ENCODE measurements around the gene XIAP.
"Not testable (repeated sequence)": the region's sequence is repeated elsewhere in the genome, so short reads cannot be mapped to it uniquely, and the experiment has no call there.

XIAP gene

DNA sequence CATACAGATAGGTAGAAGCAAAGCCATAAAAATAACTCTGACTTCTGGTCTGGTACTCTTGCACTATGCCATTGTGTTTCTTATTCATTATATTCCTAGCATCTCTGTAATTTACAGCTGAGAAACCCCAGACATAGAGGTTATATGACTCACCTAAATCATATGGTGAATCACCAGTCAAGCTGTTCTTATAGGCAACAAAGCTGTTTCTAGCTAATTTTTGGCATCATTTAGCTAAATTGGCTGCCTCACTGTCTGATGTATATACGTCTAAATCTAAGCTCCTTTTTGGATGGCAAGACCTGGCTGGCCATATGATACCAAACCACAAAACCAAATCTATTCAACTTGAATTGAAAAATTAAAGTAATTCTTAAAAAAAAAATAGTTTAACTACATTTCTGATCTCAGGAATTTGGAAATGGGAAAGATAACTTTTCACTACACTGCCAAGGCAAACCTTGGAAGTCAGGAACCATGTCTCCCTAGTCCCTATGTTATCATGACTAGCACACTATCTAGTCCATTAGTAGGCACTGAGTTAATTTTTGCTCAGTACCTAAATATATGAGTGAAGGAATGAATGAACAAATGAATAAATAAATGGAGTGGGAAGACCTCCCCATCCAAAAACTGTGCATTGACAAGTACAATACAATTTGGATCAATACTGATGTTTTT is 60.4 kb downstream of the XIAP start:
- Histone ChIP-seq H3K4me3 (ENCODE audit: low read length) (no peak overlapping the region), H2AFZ (ENCODE audit: low read length) (no peak overlapping the region), H3K27ac (ENCODE audit: low read length) (no peak overlapping the region), H3K36me3 (replicated peaks; ENCODE audit: insufficient read depth, low read length) (no peaks in the 10 kb centered on the region), H3K4me2 (ENCODE audit: low read depth, low read length) (no peak overlapping the region), H3K4me1 (ENCODE audit: low read length) (no peaks in the 10 kb centered on the region), H3K9me2 (replicated peaks; ENCODE audit: insufficient read depth, low read length) (no peaks in the 10 kb centered on the region), H3K9me3 (replicated peaks; ENCODE audit: insufficient read depth, low read length) (no peaks in the 10 kb centered on the region), H4K20me1 (ENCODE audit: insufficient read depth, low read length) (no peaks in the 10 kb centered on the region), H3F3A (ENCODE audit: insufficient read depth, low read length) (no peaks in the 10 kb centered on the region), H3K9ac (ENCODE audit: low read length) (no peak overlapping the region), H3K27me3 (replicated peaks; ENCODE audit: insufficient read depth, low read length) (no peaks in the 10 kb centered on the region), H3K79me2 (ENCODE audit: low read length) (no peaks in the 10 kb centered on the region)
- TF ChIP-seq, protein P1, sequence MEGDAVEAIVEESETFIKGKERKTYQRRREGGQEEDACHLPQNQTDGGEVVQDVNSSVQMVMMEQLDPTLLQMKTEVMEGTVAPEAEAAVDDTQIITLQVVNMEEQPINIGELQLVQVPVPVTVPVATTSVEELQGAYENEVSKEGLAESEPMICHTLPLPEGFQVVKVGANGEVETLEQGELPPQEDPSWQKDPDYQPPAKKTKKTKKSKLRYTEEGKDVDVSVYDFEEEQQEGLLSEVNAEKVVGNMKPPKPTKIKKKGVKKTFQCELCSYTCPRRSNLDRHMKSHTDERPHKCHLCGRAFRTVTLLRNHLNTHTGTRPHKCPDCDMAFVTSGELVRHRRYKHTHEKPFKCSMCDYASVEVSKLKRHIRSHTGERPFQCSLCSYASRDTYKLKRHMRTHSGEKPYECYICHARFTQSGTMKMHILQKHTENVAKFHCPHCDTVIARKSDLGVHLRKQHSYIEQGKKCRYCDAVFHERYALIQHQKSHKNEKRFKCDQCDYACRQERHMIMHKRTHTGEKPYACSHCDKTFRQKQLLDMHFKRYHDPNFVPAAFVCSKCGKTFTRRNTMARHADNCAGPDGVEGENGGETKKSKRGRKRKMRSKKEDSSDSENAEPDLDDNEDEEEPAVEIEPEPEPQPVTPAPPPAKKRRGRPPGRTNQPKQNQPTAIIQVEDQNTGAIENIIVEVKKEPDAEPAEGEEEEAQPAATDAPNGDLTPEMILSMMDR (IDR thresholded peaks at IDR 0.05; ENCODE audit: low read length), result no peak
- TF ChIP-seq EZH2 (optimal IDR thresholded peaks at IDR 0.05; ENCODE audit: low read depth, low read length), result no peak
- no peak for TF ChIP-seq EZH2phosphoT487 (IDR thresholded peaks at IDR 0.05; ENCODE audit: low read length)
- DNase-seq, result no peak

DNA sequence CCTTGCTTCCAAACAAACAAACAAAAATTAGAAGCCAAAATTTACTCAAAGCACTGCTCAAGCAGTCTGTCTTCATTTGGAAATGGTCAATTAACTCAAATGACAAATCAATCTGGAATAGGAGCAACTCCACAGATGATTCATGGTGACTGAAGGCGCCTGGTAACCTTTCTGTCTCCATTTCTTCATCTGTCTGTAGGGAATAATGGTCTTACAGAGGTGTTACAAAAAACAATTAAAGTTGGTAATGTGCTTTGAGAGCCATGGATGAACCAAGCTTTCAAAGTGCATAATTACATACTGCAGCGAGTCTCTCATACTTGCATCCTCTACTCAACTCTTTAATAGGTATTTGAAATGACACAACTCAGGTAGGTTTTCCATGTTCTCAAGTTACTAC is 63.4 kb downstream of the XIAP start:
- Histone ChIP-seq H3K27me3 (replicated peaks; ENCODE audit: insufficient read depth, low read length) (no peaks in the 10 kb centered on the region), H3K79me2 (ENCODE audit: low read length) (no peaks in the 10 kb centered on the region), H2AFZ (ENCODE audit: low read length) (no peak overlapping the region), H3K9me2 (replicated peaks; ENCODE audit: insufficient read depth, low read length) (no peaks in the 10 kb centered on the region), H3K4me3 (ENCODE audit: low read length) (no peak overlapping the region), H3K36me3 (replicated peaks; ENCODE audit: insufficient read depth, low read length) (no peaks in the 10 kb centered on the region), H3K9ac (ENCODE audit: low read length) (no peak overlapping the region), H3F3A (ENCODE audit: insufficient read depth, low read length) (no peaks in the 10 kb centered on the region), H4K20me1 (ENCODE audit: insufficient read depth, low read length) (no peaks in the 10 kb centered on the region), H3K9me3 (replicated peaks; ENCODE audit: insufficient read depth, low read length) (no peaks in the 10 kb centered on the region), H3K27ac (ENCODE audit: low read length) (no peak overlapping the region), H3K4me2 (ENCODE audit: low read depth, low read length) (no peak overlapping the region), H3K4me1 (ENCODE audit: low read length) (no peaks in the 10 kb centered on the region)
- no peak for TF ChIP-seq EZH2 (optimal IDR thresholded peaks at IDR 0.05; ENCODE audit: low read depth, low read length)
- TF ChIP-seq EZH2phosphoT487 (IDR thresholded peaks at IDR 0.05; ENCODE audit: low read length), result no peak
- TF ChIP-seq, protein P1 (IDR thresholded peaks at IDR 0.05; ENCODE audit: low read length), result no peak
- no peak for DNase-seq

DNA sequence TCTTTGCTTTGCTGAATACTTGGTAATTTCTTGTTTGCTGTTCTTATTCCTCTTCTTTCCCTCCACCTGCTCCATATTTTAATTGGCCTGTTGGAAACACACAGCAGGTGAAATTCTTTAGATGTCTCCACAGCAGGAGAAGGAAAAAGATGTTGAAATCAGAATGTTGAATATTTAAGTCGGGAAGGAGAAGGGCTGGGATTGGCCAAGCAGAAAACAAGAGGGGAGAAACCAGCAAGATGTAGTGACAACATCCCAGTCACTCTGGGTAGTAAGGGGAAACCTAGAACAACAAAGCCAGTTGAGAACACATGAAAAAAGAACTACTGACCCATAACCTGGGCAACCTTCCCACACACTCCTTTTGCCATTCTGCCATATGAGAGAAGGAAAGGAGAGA is 64.3 kb downstream of the XIAP start:
- Histone ChIP-seq H3K9me2 (replicated peaks; ENCODE audit: insufficient read depth, low read length) (no peaks in the 10 kb centered on the region), H3K4me3 (ENCODE audit: low read length) (no peak overlapping the region), H3K4me1 (ENCODE audit: low read length) (no peaks in the 10 kb centered on the region), H3K9me3 (replicated peaks; ENCODE audit: insufficient read depth, low read length) (no peaks in the 10 kb centered on the region), H2AFZ (ENCODE audit: low read length) (no peak overlapping the region), H3K27me3 (replicated peaks; ENCODE audit: insufficient read depth, low read length) (no peaks in the 10 kb centered on the region), H3K9ac (ENCODE audit: low read length) (no peak overlapping the region), H3F3A (ENCODE audit: insufficient read depth, low read length) (no peaks in the 10 kb centered on the region), H3K79me2 (ENCODE audit: low read length) (no peaks in the 10 kb centered on the region), H4K20me1 (ENCODE audit: insufficient read depth, low read length) (no peaks in the 10 kb centered on the region), H3K4me2 (ENCODE audit: low read depth, low read length) (no peak overlapping the region), H3K36me3 (replicated peaks; ENCODE audit: insufficient read depth, low read length) (no peaks in the 10 kb centered on the region), H3K27ac (ENCODE audit: low read length) (no peak overlapping the region)
- no peak for TF ChIP-seq EZH2phosphoT487 (IDR thresholded peaks at IDR 0.05; ENCODE audit: low read length)
- no peak for DNase-seq

DNA sequence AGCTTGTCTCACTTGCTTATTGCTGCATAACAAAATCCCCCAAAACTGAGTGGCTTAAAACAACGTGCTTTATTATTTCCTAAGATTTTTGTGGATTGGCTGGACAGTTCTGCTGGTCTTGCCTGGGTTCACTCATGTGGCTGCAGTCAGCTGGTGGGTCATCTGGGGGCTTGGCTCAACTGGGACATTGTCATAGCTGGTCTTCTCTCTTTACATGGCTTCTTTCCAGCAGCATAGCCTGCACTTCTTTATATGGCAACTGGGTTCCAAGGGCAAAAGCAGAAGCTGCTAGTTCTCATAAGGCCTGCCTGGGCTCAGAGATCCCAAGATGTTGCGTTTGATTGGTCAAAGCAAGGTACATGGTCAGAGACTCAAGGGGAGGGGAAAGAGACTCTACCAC is 68.0 kb downstream of the XIAP start:
- Histone ChIP-seq H3F3A (ENCODE audit: insufficient read depth, low read length) (no peaks in the 10 kb centered on the region), H2AFZ (ENCODE audit: low read length) (no peak overlapping the region), H3K4me2 (ENCODE audit: low read depth, low read length) (no peak overlapping the region), H3K36me3 (replicated peaks; ENCODE audit: insufficient read depth, low read length) (no peaks in the 10 kb centered on the region), H3K4me1 (ENCODE audit: low read length) (no peaks in the 10 kb centered on the region), H3K9me3 (replicated peaks; ENCODE audit: insufficient read depth, low read length) (no peaks in the 10 kb centered on the region), H3K9ac (ENCODE audit: low read length) (no peak overlapping the region), H3K27ac (ENCODE audit: low read length) (no peak overlapping the region), H3K79me2 (ENCODE audit: low read length) (no peaks in the 10 kb centered on the region), H3K9me2 (replicated peaks; ENCODE audit: insufficient read depth, low read length) (no peaks in the 10 kb centered on the region), H3K4me3 (ENCODE audit: low read length) (no peak overlapping the region), H3K27me3 (replicated peaks; ENCODE audit: insufficient read depth, low read length) (no peaks in the 10 kb centered on the region), H4K20me1 (ENCODE audit: insufficient read depth, low read length) (no peaks in the 10 kb centered on the region)
- TF ChIP-seq EZH2phosphoT487 (IDR thresholded peaks at IDR 0.05; ENCODE audit: low read length), result no peak
- TF ChIP-seq EZH2 (optimal IDR thresholded peaks at IDR 0.05; ENCODE audit: low read depth, low read length), result no peak
- no peak for DNase-seq

DNA sequence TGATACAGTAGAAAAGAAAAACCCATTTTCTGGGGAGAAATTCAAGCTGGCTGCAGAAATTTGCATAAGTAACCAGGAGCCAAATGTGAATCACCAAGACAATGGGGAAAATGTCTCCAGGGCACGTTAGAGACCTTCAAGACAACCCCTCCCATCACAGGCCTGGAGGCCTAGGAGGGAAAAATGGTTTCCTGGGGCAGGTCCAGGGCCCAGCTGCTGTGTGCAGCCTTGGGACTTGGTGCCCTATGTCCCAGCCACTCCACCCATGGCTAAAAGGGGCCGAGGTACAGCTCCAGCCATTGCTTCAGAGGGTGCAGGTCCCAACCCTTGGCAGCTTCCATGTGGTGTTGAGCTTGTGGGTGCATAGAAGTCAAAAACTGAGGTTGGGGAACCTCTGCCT is 72.2 kb downstream of the XIAP start:
- H3K36me3 ChIP-seq (replicated peaks; ENCODE audit: insufficient read depth, low read length); DNase-seq; H3K79me2 ChIP-seq (ENCODE audit: low read length); H3K27ac ChIP-seq (ENCODE audit: low read length); H4K20me1 ChIP-seq (ENCODE audit: insufficient read depth, low read length); H3K4me3 ChIP-seq (ENCODE audit: low read length); H3K9me3 ChIP-seq (replicated peaks; ENCODE audit: insufficient read depth, low read length); H3F3A ChIP-seq (ENCODE audit: insufficient read depth, low read length); H3K4me2 ChIP-seq (ENCODE audit: low read depth, low read length); H3K9me2 ChIP-seq (replicated peaks; ENCODE audit: insufficient read depth, low read length); H3K4me1 ChIP-seq (ENCODE audit: low read length); H2AFZ ChIP-seq (ENCODE audit: low read length); H3K9ac ChIP-seq (ENCODE audit: low read length); H3K27me3 ChIP-seq (replicated peaks; ENCODE audit: insufficient read depth, low read length): not testable (repeated sequence)
